Activated CD4-positive, alpha-beta T cell treated with anti-CD3 and anti-CD28 coated beads, Interleukin-2, amount 50 U/mL, for 4 hours (primary cell): ENCODE measurements around the gene UROS.

Experiments used
- DNase-seq, 2 experiments: peaks; one replicate each; pipeline ENCODE4 v3.0.0-alpha.2; 2020

Gene UROS

DNA sequence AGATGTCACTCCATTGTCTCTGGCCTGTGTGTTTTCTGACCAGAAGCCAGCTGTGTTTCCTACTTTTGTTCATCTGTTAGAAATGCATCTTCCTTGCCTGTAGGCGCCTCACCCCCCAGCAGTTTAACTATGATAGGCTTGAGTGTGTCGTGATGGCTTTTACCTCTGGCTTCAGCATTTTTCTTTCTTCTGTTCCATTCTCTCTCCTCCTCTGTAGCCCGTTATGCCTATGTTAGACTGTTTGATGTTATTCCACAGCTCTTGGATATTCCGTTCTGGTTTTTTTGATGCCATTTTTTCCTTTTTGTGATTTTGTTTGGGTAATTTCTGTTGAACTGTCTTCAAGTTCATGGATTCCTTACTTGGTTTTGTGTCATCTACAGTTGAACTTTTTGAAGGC, 65.3 kb downstream of the UROS start:
- DNase-seq = no peak

DNA sequence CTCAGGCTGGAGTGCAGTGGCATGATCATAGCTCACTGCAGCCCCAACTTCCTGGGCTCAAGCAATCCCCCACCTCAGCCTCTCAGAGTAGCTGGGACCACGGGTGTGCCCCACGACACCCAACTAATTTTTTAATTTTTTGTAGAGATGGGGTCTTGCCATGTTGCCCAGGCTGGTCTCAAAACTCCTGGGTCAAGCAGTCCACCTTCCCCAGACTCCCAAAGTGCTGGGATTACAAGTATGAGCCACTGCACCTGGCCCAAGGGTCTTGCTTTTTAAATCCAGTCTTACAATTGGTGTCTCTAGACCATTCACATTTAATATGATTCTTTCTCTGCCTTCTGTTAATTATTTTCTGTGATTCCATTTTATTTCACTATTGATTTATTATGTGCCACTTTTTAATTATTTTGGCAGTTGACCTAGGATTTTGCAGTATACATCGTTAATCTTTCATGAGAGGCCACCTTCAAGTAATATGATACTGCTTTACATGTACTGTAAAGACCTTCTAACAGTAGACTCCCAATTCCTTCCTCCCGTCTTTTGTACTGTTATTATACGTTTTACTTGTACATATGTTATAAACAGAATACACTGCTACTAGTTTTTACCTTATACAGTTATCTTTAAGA, 66.1 kb downstream of the UROS start:
- no peak for DNase-seq

DNA sequence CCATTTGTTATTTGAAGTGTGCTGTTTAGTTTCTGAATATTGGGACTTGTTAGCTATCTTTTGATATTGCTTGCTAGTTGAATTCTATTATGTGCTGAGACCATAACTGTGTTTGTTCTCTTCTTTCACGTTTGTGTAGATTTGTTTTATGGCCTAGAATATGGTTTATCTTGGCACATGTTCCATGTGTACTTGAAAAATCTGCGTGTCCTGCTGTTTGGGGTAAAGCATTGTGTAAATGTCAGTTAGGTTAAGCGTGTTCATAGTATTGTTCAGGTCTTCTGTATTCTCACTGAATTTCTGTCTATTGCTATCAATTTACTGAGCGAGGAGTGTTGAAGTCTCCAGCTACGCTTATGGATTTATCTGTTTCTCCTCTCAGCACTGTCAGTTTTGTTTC, 66.9 kb downstream of the UROS start:
- DNase-seq = no peak

DNA sequence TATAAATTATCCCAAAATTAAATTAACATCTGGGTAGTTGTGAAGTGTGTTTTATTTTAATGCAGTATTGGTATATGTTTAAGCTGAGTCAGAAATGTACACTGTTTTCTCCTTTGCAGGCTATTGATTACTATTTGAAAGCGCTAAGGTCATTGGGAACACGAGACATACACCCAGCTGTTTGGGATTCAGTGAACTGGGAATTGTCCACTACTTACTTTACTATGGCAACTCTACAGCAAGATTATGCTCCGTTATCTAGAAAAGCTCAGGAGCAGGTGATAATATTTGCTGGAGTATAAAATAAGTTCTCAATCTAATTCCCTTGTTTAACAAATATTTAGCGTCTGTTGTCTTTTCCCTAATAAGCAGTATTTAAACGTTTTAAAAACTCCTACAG, 75.6 kb downstream of the UROS start:
- no peak for DNase-seq

DNA sequence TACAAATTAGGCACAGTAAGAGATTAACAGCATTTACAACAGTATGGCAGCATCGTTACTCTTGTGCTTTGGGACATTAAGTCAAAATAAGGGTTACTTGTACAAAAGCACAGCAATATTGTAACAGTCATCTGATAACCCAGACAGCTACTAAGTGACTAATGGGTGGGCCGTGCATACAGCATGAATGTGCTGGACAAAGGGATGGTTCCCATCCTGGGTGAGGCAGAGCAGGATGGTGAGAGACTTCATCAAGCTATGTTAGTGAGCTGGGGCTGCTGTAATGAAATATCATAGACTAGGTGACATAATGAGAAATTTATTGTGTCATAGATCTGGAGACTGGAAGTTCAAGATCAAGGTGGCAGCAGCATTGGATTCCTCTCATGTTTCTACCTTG, 78.1 kb downstream of the UROS start:
- DNase-seq = no peak

DNA sequence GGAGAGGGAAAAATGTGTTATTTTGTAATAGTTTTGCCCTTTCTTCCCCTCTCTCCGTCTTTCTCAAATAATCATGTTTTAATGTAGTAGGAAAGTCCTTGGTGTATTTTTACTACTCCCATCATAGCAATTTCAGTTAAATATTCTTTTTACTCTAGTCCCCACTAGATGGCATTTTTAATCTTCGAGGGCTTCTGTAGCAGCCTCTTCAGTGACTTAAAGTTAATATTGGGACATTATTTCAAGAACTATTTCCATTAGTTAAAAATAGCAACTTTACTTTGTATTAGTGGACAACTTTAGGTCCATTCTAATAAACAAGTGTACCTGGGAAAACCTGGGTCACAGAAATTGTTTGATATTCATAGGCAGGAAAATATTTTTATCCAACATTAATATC, 80.6 kb downstream of the UROS start:
- no peak for DNase-seq

DNA sequence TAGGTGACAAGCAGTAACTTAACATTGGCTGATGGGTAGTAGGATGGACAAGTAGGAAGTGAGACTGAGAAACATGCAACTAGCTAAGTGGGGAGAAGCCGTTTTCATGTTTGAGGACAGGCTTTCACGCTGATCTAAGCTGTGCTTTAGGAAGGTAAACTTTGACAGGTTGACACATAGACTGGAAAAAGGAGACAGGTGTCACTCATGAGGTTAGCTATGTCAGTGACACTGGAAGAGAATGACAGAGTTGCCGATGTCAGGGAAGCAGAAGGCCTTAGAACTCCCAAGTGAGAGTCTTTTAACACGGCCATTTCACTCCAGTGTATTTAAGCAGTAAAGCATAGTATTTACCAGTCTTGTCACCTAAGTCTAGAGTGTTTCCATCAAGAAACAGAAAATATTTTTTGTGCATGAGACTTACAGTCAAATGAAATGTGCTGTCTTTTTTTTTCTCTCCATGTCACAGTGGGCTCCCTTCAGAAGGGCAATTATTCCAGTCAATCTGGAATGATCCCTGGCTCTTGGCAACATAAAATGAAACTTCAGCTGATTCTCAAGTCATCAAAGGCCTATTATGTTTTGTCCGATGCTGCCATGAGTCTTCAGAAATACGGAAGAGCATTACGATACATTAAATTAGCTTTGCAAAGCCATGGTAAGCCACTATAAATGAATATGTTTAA, 82.9 kb downstream of the UROS start:
- no peak for DNase-seq
